HFFc6 (cell line): ENCODE measurements around the gene KCND3. TPM values are rescaled to one million over a fixed set of nuclear protein-coding genes. Genes with fewer than 3 reads are reported as not detected.

Source experiments
- DNase-seq: peaks from one replicate; pipeline ENCODE4 v3.0.0-alpha.2; 2018
- H3K27ac Mint-ChIP-seq: 2 replicates; pipeline ENCODE4 v1.8.0; 2020; ENCODE audit warnings: mild to moderate bottlenecking, mixed read lengths
- H3K27me3 Mint-ChIP-seq: 2 replicates; pipeline ENCODE4 v1.8.0; 2021; ENCODE audit warnings: mild to moderate bottlenecking, moderate library complexity, mixed read lengths; ENCODE audit not compliant: insufficient read depth
- H3K36me3 Mint-ChIP-seq: 2 replicates; pipeline ENCODE4 v1.8.0; 2021; ENCODE audit warnings: low read depth, mixed read lengths
- H3K4me1 Mint-ChIP-seq: 2 replicates; pipeline ENCODE4 v1.8.0; 2020; ENCODE audit warnings: low read depth, mixed read lengths
- H3K4me3 Mint-ChIP-seq: 2 replicates; pipeline ENCODE4 v1.8.0; 2020; ENCODE audit warnings: mild to moderate bottlenecking, moderate library complexity, mixed read lengths
- H3K9me3 Mint-ChIP-seq: 2 replicates; pipeline ENCODE4 v1.8.0; 2020; ENCODE audit warnings: mild to moderate bottlenecking, mixed read lengths
- CTCF ChIP-seq: fragments of 200-600 bp; sonication (generic); IDR thresholded peaks from 2 replicates; pipeline ENCODE4 v1.5.0; 2021; ENCODE audit warnings: antibody characterized with exemption, mild to moderate bottlenecking
- total RNA-seq, 6 experiments: library from RNA; stranded (reverse); fragmentation: NEBNext Ultra II Directional; extraction: Animal tissue kit (Norgen Biotek cat#: 25700); gene quantifications; 2 replicates in 1 of 6; 3 replicates in 5 of 6; pipeline ENCODE4 v1.2.3, GENCODE V29; 2021

KCND3 gene
- total RNA-seq, 6 experiments from 2014 or later: 0.09 to 0.47 (median 0.12) TPM

DNA sequence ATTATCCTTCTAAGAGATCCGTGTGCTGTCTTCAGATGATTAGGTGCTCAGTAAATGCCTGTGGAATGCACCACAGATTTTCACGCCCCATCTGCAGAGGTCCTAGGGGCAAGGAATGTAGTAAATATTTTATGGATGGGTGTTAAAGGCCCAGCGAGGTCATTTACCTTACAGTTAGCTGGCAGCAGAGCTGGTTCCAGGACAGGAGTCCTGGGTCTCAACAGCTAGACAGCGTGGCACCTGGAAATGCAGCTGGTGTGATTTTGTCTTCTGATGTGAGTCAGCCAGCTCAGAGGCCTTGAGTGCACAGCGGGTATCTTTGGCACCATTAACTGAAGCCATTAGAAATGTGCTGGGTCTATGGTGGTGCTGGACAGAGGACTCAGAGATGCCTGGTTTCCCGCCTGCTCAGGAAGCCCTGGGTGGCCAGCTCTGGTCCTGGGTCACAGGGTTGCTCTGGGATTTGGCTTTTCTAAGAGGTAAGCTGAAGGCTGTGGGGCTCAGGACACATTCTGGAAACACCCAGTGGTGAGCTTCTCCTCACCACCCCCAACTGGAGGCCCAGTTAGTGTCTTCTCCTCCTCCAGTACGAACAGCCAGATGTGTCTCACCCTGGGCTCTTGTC is 168.2 kb downstream of the KCND3 start:
- H3K9me3 Mint-ChIP-seq: no peaks in the 10 kb centered on the region
- no peaks in the 10 kb centered on the region for H3K4me1 Mint-ChIP-seq
- no peak overlapping the region for H3K4me3 Mint-ChIP-seq
- no peaks in the 10 kb centered on the region for H3K36me3 Mint-ChIP-seq
- DNase-seq: no peak
- peaks cover 38% of the 10 kb centered on the region for H3K27me3 Mint-ChIP-seq
- TF ChIP-seq CTCF: no peak
- no peak overlapping the region for H3K27ac Mint-ChIP-seq

- TF ChIP-seq CTCF: no peak
- H3K4me1 Mint-ChIP-seq: no peaks in the 10 kb centered on the region
- no peaks in the 10 kb centered on the region for H3K36me3 Mint-ChIP-seq
- no peak overlapping the region for H3K27ac Mint-ChIP-seq
- H3K27me3 Mint-ChIP-seq: peaks cover 41% of the 10 kb centered on the region
- H3K4me3 Mint-ChIP-seq: no peak overlapping the region
- H3K9me3 Mint-ChIP-seq: no peaks in the 10 kb centered on the region
- no peak for DNase-seq
Measured at GRCh38 chr1:111819566-111820263, 169.8 kb downstream of the KCND3 start.

GRCh38 chr1:111818546-111818945 is 170.9 kb downstream of the KCND3 start:
- H3K36me3 Mint-ChIP-seq: no peaks in the 10 kb centered on the region
- peaks cover 40% of the 10 kb centered on the region for H3K27me3 Mint-ChIP-seq
- DNase-seq: no peak
- H3K4me3 Mint-ChIP-seq: no peak overlapping the region
- TF ChIP-seq CTCF: no peak
- H3K4me1 Mint-ChIP-seq: no peaks in the 10 kb centered on the region
- H3K27ac Mint-ChIP-seq: no peak overlapping the region
- no peaks in the 10 kb centered on the region for H3K9me3 Mint-ChIP-seq

GRCh38 chr1:111818081-111818480 is 171.4 kb downstream of the KCND3 start:
- TF ChIP-seq CTCF: no peak
- no peak overlapping the region for H3K27ac Mint-ChIP-seq
- H3K4me3 Mint-ChIP-seq: no peak overlapping the region
- H3K36me3 Mint-ChIP-seq: no peaks in the 10 kb centered on the region
- DNase-seq: no peak
- H3K27me3 Mint-ChIP-seq: peaks cover 39% of the 10 kb centered on the region
- H3K9me3 Mint-ChIP-seq: no peaks in the 10 kb centered on the region
- no peaks in the 10 kb centered on the region for H3K4me1 Mint-ChIP-seq

DNA sequence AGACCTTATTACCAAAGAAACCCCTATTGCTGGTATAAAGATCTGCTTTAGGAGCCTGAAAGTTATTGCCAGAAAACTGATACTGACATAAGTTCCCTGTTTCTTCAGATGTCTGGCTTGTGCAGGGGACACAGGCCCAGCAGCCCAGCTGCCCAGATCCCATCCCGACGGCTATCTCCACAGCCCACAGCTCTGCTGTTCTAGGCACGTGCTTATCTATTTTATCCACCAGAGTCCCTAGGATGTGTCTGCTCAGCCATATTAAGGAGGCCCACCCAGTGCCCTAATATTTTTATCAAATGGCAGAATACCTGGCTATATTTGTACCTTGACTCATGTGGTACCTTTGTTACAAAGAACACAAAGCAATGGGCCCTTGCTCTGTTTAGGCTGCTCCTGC is 174.8 kb downstream of the KCND3 start:
- no peak overlapping the region for H3K4me3 Mint-ChIP-seq

More for the DNA sequence above, 174.8 kb downstream of the KCND3 start:
- Mint-ChIP-seq H3K27me3 (peaks cover 47% of the 10 kb centered on the region), H3K36me3 (no peaks in the 10 kb centered on the region), H3K9me3 (no peaks in the 10 kb centered on the region), H3K4me1 (no peaks in the 10 kb centered on the region), H3K27ac (no peak overlapping the region)
- no peak for TF ChIP-seq CTCF
- DNase-seq: no peak
